Stimulated activated CD8-positive, alpha-beta memory T cell treated with anti-CD3 and anti-CD28 coated beads, Interleukin-7, amount 100 ng/mL, for 48 hours (primary cell): Measurements from ENCODE around the gene CEP68.

Source experiments
- DNase-seq, 2 donors: peaks; one replicate each; pipeline ENCODE4 v3.0.0-alpha.2; 2020; ENCODE audit warnings: low read depth in 1 of 2; ENCODE audit errors: extremely low read depth in 1 of 2

CEP68 gene

DNA sequence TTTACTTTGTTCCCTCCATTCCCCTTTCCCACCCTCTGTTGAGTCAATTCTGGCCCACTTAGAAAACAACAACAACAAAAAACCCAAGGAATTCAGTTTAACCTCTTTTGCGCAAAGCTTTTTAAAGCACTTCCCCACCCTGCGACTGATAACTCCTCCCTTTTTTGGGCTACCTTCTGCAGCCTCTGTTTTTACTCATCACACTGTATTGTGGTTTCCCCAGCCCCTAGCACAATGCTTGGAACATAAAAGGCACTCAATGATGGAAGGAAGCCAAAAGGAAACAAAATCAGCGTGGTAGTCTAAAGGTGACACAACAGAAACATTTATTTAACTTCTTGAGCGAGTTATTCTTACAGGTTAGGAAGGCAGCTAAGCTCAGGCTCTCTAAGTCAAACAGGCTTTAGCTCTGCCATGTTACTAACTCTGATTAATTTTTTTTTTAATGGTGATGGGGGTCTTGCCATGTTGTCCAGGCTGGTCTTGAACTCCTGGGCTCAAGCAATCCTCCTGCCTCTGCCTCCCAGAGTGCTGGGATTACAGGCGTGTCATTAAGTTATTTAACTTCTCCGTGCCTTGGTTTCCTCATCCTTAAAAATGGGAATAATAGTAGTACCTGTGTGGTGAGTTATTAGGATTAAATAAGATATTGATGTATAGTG is 1.3 kb downstream of the CEP68 start:
- DNase-seq = peak in 1 of 2 donors; percentile 46

DNA sequence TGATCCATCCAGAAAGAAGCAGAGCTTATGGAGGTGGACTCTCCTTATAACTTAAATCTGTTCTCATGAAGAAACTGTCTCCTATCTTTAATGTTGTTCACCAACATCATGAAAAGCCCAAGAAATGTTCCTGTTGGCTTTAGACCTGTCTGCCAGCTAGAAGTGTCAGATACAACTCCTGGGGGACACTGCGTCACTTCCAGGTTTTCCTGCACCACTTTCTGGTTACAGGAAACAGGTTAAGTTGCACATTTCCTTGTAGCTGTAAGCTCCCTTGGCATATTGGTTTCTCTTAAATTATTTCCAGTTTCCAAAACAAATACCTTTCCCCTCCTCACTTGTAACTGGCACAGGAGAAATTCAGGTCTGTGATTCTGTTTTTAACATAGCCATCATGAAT is 2.9 kb downstream of the CEP68 start:
- no peak for DNase-seq

DNA sequence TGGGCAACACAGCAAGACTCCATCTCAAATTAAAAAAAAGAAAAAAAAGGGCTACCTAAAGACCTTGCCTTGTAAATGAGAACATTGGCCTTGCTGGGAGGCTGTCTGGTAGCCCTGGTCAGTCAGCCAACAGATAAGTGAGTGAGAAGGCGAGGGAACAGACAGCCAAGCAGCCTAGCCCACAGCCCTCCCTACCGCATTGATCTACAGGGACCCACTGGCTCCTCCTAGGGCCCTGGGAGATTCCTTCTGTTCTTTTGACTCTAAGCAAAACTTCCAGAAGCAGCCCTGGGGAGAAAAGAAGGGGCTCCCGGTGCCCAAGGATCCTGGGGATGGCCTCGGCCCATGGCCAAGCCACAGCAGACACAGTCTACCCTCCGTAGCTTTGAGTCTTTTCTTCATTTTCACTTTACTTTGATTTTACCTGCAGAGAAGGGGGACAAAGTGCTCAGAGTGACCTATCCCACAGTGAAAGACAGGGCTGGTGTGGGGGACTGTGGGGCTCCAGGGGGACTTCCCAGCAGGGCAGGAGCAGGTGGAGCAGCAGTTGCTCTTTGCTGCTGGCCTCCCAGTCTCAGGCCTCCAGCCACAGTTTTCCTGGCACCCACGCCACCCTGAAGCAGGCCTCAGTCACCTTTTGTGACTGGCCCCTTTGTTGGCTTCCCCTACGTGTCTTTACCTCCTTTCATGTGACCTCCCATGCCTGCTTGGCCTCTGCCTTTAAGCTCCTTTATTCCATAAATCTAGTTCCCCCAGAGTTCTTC is 5.1 kb downstream of the CEP68 start:
- DNase-seq = no peak

DNA sequence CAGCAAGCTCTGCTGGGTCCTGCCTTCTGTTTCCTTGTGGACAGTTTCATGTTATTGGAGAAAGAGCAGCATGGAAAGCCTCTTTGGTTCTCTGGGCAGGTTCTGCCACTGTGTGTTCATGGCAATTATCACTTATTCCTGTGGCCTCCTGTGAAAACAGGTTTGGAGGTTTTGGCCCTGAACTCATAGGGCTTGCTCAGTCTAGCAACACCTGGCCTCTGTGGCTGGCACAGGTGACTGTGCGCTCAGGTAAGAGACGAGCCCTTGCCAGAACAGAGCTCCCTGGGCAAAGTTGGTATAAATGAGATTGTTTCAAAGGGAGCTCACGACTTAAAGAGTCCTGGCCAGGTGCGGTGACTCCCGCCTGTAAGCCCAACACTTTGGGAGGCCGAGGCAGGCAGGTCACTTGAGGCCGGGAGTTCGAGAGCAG is 5.7 kb downstream of the CEP68 start:
- no peak for DNase-seq

DNA sequence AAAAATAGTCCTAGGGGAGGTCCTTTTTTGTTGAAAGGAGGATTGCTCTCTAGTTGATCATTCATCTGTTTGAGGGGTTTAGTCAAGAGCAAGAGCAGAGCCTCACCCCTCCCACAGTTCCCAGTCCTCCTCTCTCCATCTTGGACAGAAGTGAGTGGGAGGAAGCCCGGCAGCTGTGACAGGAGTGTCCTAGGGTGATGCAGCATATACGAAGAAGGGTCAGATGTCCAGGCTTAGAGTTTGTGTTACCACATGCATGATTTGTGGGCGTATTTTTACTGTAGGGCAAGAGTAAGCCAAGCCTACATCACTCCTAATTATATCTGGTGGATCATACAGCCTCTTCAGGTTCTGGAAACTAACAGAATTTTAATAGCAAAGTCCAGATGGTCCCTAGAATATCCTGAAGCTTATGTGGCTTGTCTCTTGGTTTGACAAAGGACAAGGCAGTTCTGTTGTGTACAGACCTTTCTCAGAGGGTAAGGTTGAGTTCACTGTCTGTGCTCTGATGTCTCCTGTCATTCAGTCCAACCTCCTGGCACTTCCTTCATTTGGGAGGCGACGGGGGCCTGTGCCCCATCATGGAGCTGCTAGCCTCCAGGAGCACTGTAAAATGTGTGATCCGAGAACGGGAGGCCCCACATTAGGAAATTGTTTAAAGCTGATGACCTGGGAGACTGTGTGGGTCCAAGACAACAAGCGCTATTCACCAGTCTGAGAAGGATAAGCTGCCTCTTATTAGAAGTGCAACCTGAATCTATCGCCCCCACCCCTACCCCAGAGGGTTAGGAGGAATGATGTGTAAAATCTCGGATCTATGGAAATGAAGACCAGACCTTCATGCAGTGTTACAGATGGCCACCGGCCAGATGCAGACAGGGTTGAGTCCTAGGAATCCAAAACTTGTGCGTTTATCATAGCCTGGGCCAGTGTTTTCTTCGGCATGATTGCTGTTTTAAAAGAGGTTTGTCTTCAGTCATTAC is 6.9 kb downstream of the CEP68 start:
- no peak for DNase-seq

DNA sequence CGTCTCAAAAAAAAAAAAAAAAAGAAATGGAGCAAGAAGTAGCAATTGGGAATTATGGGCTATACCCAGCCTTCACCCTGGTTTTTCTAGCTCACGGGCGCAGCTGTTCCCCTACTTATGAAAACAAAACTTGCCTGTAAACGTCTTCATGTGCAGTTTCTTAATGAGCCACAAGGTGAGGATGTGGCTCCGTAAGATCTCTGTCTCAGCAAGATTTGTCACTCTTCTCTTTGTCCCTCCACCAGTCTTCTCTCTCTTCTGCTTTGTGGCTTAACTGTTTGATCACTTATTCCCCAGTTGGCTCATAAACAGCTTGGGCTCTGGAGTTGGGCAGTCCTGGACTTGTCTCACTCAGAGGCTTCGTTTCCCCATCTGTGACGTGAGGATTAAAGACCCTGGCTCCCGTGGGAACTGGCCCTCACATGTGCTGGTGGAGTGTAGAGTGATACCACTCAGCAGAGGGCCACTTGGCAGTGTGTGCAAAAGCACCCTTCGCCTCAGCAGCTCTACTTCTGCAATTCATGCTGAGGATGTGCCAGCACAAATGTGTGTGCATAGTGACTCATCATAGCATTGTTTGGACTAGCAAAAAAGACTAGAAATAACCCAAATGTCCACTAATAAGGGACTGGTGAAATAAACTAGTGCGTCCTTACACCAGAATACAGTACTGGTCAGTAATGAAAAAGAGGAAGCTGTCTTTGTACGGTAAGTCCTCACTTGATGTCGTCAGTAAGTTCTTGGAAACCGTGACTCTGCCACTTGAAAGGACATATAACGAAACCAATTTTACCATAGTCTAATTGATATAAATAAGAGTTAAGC is 8.7 kb downstream of the CEP68 start:
- no peak for DNase-seq

DNA sequence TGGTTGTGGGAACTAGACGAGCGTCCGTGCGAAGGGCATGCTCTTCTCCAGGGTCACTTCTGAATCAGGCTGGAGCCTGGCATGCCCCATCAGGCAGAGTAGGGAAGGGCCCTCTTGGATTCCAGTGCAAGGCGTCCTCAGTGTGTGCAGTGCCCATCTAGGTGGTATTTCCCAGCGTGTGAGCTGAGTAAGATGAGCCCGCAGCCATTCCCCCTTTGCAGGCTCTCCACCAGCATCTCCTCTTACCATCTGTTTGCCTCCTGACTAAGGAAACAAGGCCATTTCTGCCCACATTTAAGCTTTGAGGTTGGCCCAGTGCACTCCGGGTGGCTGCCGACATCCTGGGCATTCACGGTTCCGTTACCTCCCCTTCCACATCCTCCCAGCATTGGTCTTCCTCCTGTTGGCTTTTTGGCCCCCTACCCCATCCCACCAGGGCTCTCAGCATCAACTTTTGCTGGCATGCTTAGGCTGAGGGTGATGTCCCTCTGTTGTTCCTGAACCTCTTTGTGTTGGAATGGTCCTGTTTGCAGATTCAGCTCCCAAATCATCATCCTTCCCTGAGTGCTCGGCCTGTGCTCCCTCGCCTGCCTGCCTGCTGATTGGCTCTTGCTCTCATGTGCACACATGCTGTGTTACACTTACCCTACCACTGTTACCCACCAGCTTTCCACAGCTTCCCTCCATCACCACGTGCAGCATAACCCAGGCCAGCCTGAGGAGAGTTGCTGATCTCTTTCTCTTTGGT is 11.8 kb downstream of the CEP68 start:
- no peak for DNase-seq

DNA sequence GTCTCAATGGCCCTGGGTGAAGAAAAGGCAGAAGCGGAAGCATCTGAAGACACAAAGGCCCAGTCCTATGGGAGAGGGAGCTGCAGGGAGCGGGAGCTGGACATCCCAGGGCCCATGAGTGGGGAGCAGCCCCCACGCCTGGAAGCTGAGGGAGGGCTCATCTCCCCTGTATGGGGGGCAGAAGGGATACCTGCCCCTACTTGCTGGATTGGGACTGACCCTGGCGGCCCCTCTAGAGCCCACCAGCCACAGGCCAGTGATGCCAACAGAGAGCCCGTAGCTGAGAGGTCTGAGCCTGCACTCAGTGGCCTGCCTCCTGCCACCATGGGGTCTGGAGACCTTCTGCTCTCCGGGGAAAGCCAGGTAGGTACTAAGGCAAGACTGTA is 13.2 kb downstream of the CEP68 start:
- no peak for DNase-seq

DNA sequence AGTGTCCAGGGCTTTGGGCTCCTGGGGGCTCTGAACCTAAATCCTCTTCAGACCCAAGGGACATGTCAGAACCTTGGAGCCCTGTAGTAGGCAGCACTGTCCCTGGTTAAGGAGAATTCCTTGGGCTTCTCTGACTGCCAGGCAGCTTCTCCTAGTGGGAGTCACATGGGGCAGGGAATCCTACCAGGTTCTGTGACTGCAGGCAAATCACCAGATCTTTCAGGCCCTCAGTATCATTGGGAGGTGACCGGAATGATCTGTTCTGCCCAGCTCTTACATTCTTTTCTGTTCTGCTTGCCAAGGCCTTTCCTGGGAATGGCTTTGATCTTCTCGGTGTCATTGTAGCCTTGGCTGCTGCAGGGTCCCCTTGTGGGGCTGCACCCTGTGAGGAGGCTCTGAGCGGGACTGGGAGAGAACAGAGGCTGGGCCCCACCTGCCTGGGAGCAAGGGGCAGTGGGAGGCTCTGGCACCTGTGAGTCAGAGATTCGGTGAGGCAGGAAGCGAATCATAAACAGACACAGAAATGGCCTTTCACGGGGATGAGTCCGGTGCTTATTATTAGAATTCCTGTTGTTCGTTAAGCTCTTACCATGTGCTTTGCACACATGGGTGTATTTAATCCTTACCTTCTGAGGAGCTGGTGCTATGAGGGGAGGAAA is 14.1 kb downstream of the CEP68 start:
- no peak for DNase-seq

DNA sequence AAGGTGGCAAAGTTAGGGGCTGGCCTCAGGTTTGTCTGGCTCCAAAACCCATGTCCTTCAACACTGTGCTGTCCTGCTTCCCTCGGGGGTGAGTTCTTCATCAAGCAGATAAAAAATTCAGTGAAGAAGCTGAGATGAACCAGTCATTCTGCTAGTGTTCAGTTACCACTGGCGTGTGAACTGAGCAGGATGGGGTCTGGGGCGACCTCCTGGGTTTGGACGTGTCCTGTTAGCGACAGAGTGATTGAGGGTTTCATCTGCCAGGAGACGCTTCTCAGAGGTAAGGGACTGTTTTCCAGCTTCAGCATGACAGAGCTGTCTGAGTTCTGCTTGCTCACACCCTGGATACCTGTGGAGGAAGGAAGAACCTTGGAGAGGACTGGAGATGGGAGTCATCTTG is 14.6 kb downstream of the CEP68 start:
- no peak for DNase-seq

DNA sequence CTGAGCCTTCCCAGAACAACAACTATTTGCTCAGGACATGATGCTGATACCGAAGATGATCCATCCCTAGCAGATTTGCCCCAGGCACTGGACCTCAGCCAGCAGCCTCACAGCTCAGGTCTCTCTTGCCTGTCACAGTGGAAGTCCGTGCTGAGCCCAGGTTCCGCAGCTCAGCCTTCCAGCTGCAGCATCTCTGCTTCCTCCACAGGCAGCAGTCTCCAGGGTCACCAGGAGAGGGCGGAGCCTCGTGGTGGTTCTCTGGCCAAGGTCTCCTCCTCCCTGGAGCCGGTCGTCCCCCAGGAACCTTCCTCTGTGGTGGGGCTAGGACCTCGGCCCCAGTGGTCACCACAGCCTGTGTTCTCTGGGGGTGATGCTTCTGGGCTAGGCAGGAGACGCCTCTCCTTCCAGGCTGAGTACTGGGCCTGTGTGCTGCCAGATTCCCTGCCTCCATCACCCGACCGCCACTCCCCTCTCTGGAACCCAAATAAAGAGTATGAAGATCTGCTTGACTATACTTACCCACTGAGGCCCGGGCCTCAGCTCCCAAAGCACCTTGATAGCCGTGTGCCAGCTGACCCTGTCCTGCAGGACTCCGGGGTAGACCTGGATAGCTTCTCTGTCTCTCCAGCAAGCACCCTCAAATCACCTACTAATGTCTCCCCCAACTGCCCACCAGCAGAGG is 15.4 kb downstream of the CEP68 start:
- DNase-seq = no peak

DNA sequence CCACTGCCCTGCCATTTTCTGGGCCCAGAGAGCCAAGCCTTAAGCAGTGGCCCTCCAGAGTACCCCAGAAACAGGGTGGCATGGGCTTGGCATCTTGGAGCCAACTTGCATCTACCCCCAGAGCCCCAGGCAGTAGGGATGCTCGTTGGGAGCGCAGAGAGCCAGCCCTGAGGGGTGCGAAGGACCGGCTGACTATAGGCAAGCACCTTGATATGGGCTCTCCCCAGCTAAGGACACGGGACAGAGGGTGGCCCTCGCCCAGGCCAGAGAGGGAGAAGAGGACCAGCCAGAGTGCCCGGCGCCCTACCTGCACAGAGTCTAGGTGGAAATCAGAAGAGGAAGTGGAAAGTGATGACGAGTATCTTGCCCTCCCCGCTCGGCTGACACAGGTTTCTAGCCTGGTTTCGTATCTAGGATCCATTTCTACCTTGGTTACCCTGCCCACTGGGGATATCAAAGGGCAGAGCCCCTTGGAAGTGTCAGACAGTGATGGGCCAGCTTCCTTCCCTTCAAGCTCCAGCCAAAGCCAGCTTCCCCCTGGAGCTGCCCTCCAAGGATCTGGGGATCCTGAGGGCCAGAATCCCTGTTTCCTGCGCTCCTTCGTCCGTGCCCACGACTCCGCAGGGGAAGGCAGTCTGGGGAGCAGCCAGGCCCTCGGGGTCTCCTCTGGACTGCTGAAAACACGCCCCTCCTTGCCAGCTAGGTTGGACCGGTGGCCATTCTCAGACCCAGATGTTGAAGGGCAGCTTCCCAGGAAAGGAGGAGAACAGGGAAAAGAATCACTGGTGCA is 16.2 kb downstream of the CEP68 start:
- no peak for DNase-seq

DNA sequence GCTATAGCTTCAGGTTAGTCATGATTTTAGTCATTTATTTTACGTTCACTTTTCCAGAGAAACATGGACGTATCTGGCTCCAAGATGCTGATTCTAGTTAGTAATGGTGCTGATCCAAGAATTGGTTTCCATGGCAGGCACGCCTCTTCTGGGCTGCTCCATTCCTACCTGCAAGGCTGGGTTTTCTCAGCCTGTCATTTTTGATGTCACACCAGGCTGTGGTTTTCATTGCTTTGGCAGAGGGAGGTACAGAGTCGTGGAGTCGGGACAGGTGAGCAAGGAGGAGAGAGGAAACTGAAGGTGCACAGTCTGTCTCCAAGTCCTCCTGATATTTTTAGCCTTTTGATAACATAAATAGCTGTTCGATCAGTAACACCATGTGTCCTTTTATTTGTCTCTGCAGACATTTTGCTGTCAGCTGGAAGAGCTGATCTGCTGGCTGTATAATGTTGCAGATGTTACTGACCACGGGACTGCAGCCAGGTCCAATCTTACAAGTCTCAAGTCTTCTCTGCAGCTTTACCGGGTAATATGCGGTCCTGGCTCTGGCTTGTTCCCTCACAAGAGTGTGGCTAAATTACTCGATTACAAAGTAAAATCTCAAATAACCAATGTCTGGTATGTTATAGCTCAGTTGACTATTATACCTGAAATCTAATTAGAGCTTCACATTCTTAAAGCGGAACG is 17.8 kb downstream of the CEP68 start:
- DNase-seq = no peak

DNA sequence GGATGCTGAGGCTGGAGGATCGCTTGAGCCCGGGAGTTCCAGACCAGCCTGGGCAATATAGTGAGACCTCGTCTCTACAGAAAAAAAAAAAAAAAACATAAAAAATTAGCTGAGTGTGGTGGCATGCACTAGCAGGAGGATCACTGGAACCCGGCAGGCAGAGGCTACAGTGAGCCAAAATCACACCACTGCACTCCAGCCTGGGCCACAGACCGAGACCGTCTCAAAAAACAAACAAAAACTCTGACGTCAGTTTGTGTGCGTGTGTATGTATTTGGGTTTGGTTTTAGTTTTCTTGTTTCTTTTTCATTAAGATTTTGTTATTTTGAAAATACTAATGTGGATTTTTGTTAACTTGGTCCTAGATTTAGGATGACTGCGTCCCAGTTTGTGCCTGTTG is 19.0 kb downstream of the CEP68 start:
- no peak for DNase-seq

DNA sequence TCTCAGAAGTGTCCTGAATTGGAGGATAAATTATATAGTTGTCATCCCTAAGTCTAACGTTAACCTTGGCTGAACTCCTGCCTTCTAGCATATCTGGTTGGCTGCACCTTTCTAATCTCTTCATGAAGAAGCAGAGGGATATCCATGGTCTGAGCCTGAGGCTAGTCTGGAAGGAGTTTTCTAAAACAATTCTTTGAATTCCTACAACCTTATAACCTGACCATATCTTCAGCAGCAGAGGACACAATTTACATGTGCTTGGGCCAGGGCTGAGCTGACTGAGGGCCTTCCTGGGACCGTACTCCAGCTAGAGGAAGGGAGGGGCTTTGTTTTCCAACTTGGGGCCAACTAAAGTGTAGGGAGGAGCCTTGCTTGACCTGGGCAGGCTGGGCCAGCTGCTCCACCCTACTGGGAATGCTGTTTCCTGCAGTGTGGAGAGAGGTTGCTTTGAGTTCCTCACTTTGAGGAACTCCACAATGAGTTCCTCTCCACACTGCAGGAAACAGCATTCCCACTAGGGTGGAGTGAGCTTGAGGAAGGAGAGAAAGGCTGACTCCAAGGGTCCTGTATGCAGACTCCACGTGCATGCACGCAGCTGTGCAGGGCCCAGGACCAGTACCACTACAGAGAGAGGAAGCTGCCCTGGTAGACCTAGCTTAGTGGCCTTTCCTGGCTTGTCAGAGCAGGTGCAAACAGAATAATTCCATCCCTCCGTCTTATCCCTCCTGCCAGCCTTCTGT is 19.6 kb downstream of the CEP68 start:
- no peak for DNase-seq

DNA sequence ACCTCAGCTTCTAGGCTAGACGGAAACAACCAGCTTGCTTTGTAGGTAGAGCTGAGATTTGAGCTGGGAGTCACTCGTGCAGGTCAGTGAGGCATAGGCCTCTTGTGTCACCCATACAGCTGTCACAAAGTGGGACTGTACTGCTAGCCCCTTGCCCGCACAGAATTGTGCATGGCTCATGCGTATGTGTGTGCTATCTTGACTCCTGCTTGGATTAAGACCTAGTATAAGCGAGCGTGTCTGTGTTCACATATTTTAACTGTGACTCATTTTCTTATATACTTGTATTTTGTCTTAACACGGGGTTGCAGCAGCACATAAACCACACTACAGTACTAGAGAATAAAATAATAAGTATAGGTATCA is 20.1 kb downstream of the CEP68 start:
- DNase-seq = no peak

DNA sequence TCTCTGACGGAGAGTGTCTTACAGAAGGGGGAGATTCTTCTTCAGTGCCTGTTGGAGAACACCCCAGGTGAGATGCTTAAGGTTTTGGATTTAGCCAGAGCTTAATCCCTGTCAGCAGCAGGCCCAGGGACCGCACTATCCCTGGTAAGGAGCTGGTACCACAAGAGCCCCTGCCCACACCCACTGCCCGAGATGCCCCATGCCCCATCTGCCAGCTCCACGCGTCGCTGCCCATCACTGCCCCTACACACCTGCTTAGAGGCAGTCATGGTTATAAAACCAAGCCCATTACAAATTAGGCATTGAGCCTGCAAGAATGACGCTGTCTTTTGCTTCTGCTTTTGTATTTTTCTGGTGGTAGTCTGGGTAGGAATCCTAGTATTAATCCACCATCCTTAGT is 21.7 kb downstream of the CEP68 start:
- DNase-seq = no peak
